ENCODE results near the gene CRYGN.

DNA sequence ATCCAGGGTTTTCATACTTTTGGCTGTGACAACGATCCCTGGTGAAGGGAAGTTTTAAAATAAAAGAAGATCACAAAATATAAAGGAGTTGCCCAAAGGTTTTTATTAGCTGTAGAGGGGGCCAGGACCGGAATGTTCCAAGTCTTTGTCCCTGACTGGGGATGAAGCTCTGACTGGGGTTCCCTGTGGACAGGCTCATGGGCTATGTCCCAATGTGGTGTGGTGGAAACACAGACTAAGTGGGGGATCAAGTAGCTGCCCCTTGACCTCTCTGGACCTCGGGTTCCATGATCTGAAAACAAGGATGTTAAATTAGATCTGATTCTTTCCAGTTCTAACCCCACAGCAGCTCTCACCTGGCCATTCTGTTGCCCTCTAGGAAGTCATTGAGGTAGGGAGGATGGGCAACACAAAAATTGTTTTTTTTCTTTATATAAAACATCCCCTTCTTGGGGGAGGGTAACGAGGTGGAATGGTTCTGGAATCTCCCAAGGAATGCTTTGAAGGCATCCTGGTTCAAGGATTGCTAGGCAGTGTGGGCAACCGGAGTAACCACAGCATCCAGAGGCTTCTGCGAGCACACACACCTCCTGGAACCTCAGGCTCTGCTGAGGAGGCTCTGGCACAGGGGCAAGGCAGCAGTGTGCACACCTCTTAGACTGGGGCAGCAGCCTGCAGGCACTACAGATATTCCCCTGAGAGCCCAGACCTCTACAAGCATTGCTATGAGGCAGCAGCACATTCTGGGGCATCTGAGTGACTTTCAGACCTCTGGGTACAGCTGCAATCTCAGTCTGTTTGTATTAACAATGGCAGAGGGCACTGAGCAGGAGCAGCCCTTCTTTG lies 21.4 kb upstream of the CRYGN start:
- no peak for TF ChIP-seq ZFP30 (CRISPR knock-in tag; IDR thresholded peaks at IDR 0.05)
- TF ChIP-seq OSR1 (CRISPR knock-in tag; IDR thresholded peaks at IDR 0.05): no peak
- no peak for TF ChIP-seq CSRNP3 (CRISPR knock-in tag; IDR thresholded peaks at IDR 0.05)
- no peak for TF ChIP-seq ZNF8 (CRISPR knock-in tag; IDR thresholded peaks at IDR 0.05)
- no peak for TF ChIP-seq PATZ1 (CRISPR knock-in tag; IDR thresholded peaks at IDR 0.05; ENCODE audit: borderline replicate concordance)
- TF ChIP-seq ARNTL (CRISPR knock-in tag; IDR thresholded peaks at IDR 0.05; ENCODE audit: borderline replicate concordance, low read depth): no peak
- TF ChIP-seq ZC3H10 (CRISPR knock-in tag; IDR thresholded peaks at IDR 0.05): no peak

All from SK-N-SH treated with all-trans-retinoic acid at 6 μM for 48 hours (cell line).